Uterus (tissue), 2 donors: ENCODE data around the gene CARMIL3.
"Not testable (repeated sequence)": the region's sequence is repeated elsewhere in the genome, so short reads cannot be mapped to it uniquely, and the experiment has no call there.

Experiments
- CTCF ChIP-seq, 4 experiments: fragments of 200-600 bp in 2 of 4; fragments of 450-650 bp in 2 of 4; sonication (generic) in 2 of 4; IDR thresholded peaks; one replicate each; pipeline ENCODE4 v1.5.1; 2016 to 2019; ENCODE audit warnings: antibody characterized with exemption in 4 of 4, mild to moderate bottlenecking in 2 of 4, moderate library complexity in 1 of 4
- POLR2A ChIP-seq, 2 donors: fragments of 450-650 bp; IDR thresholded peaks; one replicate each; pipeline ENCODE4 v1.6.1; 2016; ENCODE audit warnings: antibody characterized with exemption in 2 of 2, mild to moderate bottlenecking in 1 of 2, moderate library complexity in 1 of 2

- not testable (repeated sequence) for TF ChIP-seq CTCF, POLR2A (IDR thresholded peaks at IDR 0.05)
These were observed 53.9 kb downstream of the CARMIL3 start for GRCh38 chr14:24105609-24106239.
